K562 (cell line): Measurements from ENCODE around the gene ATP23. TPM values are rescaled to one million over a fixed set of nuclear protein-coding genes. Genes with fewer than 3 reads are reported as not detected.

ENCODE experiments used
- CHD4 ChIP-seq: fragments of 200-600 bp; sonication (generic); IDR thresholded peaks from 3 replicates; pipeline ENCODE4 v1.6.1; 2012; ENCODE audit warnings: low read depth, mild to moderate bottlenecking, mixed read lengths, low read length, inconsistent platforms; ENCODE audit not compliant: insufficient read depth, insufficient replicate concordance, poor library complexity, severe bottlenecking
- EGR1 ChIP-seq: fragments of 450-650 bp; conservative IDR thresholded peaks from 2 replicates; pipeline ENCODE4 v1.6.1; 2017; ENCODE audit warnings: mild to moderate bottlenecking
- FOXM1 ChIP-seq, 2 experiments: fragments of 450-650 bp in 1 of 2; sonication (generic) in 1 of 2; formaldehyde crosslinking in 1 of 2; IDR thresholded peaks; 2 replicates each; pipeline versions ENCODE4 v1.6.1 to v1.9.0; 2017 to 2022; ENCODE audit warnings: low read depth in 2 of 2, mild to moderate bottlenecking in 2 of 2, missing genetic modification reagents in 1 of 2, moderate library complexity in 1 of 2
- GABPA ChIP-seq: fragments of 200-800 bp; sonication (Bioruptor generic); conservative IDR thresholded peaks from 2 replicates; pipeline ENCODE4 v1.6.1; 2016; ENCODE audit warnings: low read depth, missing genetic modification characterization, missing compliant biosample characterization
- KAT2B ChIP-seq: IDR thresholded peaks from one replicate; pipeline ENCODE4 v1.6.1; 2012; ENCODE audit warnings: low read depth, mild to moderate bottlenecking, control low read depth, inconsistent platforms, low read length, moderate library complexity
- LEF1 ChIP-seq: fragments of 450-650 bp; IDR thresholded peaks from 2 replicates; pipeline ENCODE4 v1.6.1; 2016; ENCODE audit warnings: mild to moderate bottlenecking
- MTA1 ChIP-seq: fragments of 450-650 bp; IDR thresholded peaks from 2 replicates; pipeline ENCODE4 v1.6.1; 2017; ENCODE audit warnings: borderline replicate concordance
- NR3C1 ChIP-seq: sonication (generic); formaldehyde crosslinking; IDR thresholded peaks from 2 replicates; pipeline ENCODE4 v1.8.1; 2022; ENCODE audit warnings: missing genetic modification reagents
- SIX5 ChIP-seq, 2 experiments: IDR thresholded peaks; 2 replicates each; pipeline ENCODE4 v1.6.1; 2011; ENCODE audit warnings: low read length in 2 of 2, borderline replicate concordance in 1 of 2, low read depth in 1 of 2, mild to moderate bottlenecking in 1 of 2, moderate library complexity in 1 of 2; ENCODE audit not compliant: insufficient read depth in 1 of 2
- TAF9B ChIP-seq: fragments of 450-650 bp; IDR thresholded peaks from 2 replicates; pipeline ENCODE4 v1.6.1; 2018; ENCODE audit warnings: mild to moderate bottlenecking; ENCODE audit not compliant: partially characterized antibody
- TCF3 ChIP-seq: sonication (generic); formaldehyde crosslinking; IDR thresholded peaks from 2 replicates; pipeline ENCODE4 v1.4.0; 2020; ENCODE audit warnings: mild to moderate bottlenecking, missing genetic modification reagents
- ZNF134 ChIP-seq: fragments of 250-450 bp; sonication (Bioruptor Pico); conservative IDR thresholded peaks from 2 replicates; pipeline ENCODE4 v1.4.0; 2020
- ZNF24 ChIP-seq: fragments of 450-650 bp; IDR thresholded peaks from 2 replicates; pipeline ENCODE4 v1.6.1; 2016
- polyA plus RNA-seq, 8 experiments: library from polyadenylated mRNA; depleted of rRNA in 4 of 8; stranded (reverse) in 5 of 8; unstranded in 3 of 8; fragments of >200 nt; fragmentation: Nextera tagmentation in 2 of 8; fragmentation: Illumina TruSeq in 1 of 8; extraction: Ambion mirVana in 2 of 8; extraction: Trizol in 1 of 8; gene quantifications; 2 replicates each; pipeline versions ENCODE4 v1.2.1 to v1.2.3, GENCODE V29; 2011 to 2014; ENCODE audit warnings: inconsistent platforms in 1 of 8, missing spikeins in 1 of 8
- total RNA-seq, 7 experiments: library from RNA; depleted of rRNA in 6 of 7; stranded (reverse); fragments of >200 nt in 6 of 7; fragmentation: Illumina TruSeq in 2 of 7; extraction: Trizol in 2 of 7; gene quantifications; 2 replicates each; pipeline versions ENCODE4 v1.2.1 to v1.2.3, GENCODE V29; 2011 to 2021; ENCODE audit warnings: low replicate concordance in 1 of 7
- TF ChIP-seq, protein P1 (sequence below), 3 experiments: fragments of 200-800 bp in 1 of 3; fragments of 250-450 bp in 1 of 3; fragments of 450-650 bp in 1 of 3; sonication (Bioruptor Pico) in 1 of 3; sonication (Bioruptor generic) in 1 of 3; formaldehyde crosslinking in 1 of 3; IDR thresholded peaks; 2 replicates each; pipeline versions ENCODE4 v1.6.1 to v1.8.0; 2016 to 2022; ENCODE audit warnings: mild to moderate bottlenecking in 2 of 3, missing genetic modification characterization in 2 of 3, missing compliant biosample characterization in 1 of 3, moderate library complexity in 1 of 3
- TF ChIP-seq, protein P2 (sequence below), 2 experiments: fragments of 450-650 bp; IDR thresholded peaks; 2 replicates each; pipeline ENCODE4 v1.6.1; 2016
- TF ChIP-seq, protein P3 (sequence below): fragments of 450-650 bp; IDR thresholded peaks from 2 replicates; pipeline ENCODE4 v1.6.1; 2014; ENCODE audit warnings: low read depth, mild to moderate bottlenecking, moderate library complexity, borderline replicate concordance
- TF ChIP-seq, protein P4 (sequence below): fragments of 250-450 bp; sonication (Bioruptor Pico); IDR thresholded peaks from 2 replicates; pipeline ENCODE4 v1.5.0; 2020; ENCODE audit warnings: mild to moderate bottlenecking, borderline replicate concordance

ATP23 gene
- total and polyA plus RNA-seq, 9 of the 15 experiments (the other 6 are each of a cell fraction or from before 2014, with no cell fraction given): 8.3 to 53.7 (median 28.5) TPM

DNA sequence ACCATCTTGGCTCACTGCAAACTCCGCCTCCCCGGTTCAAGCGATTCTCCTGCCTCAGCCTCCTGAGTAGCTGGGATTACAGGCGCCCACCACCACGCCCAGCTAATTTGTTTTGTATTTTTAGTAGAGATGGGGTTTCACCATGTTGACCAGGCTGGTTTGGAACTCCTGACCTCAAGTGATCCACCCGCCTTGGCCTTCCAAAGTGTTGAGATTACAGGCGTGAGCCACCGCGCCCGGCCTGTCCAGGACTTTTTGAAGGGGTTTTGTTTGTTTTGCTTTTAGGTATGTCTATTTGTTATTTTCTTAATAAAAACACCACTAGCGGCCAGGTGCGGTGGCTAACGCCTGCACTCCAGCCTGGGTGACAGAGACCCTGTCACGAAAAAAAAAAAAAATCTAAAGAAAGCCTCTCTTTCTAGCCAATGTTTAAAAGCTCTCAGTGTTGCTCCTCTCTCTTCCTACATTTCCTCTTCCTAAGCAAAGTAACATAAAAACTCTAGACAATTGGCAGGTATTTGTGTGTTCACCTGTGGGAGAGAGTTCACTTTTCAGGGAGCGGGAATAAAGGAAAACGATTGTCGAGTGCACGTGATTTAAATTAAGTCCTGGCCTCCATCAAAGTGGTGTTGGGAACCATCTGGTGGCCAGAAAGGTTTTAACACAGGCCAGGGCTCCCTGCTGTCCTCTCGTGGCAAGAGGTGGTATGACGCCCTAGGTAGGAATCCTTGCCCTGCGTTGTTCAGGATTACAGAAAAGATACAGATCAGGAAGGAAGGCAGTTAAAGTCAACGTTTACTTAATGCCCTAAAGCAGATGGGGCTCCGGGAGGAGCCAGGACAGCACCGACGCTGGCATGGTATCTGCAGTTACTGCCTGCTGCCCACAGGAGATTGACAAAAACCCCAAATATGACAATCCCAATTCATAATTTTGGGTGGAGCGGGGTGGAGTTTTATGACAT, 36.2 kb upstream of the ATP23 start (continued):
- TF ChIP-seq, protein P1, sequence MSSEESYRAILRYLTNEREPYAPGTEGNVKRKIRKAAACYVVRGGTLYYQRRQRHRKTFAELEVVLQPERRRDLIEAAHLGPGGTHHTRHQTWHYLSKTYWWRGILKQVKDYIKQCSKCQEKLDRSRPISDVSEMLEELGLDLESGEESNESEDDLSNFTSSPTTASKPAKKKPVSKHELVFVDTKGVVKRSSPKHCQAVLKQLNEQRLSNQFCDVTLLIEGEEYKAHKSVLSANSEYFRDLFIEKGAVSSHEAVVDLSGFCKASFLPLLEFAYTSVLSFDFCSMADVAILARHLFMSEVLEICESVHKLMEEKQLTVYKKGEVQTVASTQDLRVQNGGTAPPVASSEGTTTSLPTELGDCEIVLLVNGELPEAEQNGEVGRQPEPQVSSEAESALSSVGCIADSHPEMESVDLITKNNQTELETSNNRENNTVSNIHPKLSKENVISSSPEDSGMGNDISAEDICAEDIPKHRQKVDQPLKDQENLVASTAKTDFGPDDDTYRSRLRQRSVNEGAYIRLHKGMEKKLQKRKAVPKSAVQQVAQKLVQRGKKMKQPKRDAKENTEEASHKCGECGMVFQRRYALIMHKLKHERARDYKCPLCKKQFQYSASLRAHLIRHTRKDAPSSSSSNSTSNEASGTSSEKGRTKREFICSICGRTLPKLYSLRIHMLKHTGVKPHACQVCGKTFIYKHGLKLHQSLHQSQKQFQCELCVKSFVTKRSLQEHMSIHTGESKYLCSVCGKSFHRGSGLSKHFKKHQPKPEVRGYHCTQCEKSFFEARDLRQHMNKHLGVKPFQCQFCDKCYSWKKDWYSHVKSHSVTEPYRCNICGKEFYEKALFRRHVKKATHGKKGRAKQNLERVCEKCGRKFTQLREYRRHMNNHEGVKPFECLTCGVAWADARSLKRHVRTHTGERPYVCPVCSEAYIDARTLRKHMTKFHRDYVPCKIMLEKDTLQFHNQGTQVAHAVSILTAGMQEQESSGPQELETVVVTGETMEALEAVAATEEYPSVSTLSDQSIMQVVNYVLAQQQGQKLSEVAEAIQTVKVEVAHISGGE (CRISPR knock-in tag; IDR thresholded peaks at IDR 0.05): 0 out of 6 replicates have a peak, but pooled peaks of 1 of the 3 experiments have one; percentile 29
- TF ChIP-seq ZNF134 (CRISPR knock-in tag): no peak
- 0 out of 2 replicates have a peak, but pooled peaks have one; percentile 7 for TF ChIP-seq EGR1
- no peak for TF ChIP-seq ZNF24
- peak; percentile 41; the same call in 1 of the 2 replicates for TF ChIP-seq FOXM1 (IDR thresholded peaks at IDR 0.05; ENCODE audit: low read depth)
- no peak for TF ChIP-seq FOXM1 (CRISPR knock-in tag; IDR thresholded peaks at IDR 0.05; ENCODE audit: low read depth)
- no peak; the same call in 1 of the 2 replicates for TF ChIP-seq LEF1
- TF ChIP-seq KAT2B: no peak
- peak; percentile 46 for TF ChIP-seq TCF3
- no peak for TF ChIP-seq TAF9B
- TF ChIP-seq SIX5 (IDR thresholded peaks at IDR 0.05; ENCODE audit: borderline replicate concordance in 1 of 2, insufficient read depth in 1 of 2, low read depth in 1 of 2, low read length in 2 of 2): no peak
- TF ChIP-seq CHD4: no peak
- TF ChIP-seq GABPA (tag): no peak
- TF ChIP-seq, protein P2, sequence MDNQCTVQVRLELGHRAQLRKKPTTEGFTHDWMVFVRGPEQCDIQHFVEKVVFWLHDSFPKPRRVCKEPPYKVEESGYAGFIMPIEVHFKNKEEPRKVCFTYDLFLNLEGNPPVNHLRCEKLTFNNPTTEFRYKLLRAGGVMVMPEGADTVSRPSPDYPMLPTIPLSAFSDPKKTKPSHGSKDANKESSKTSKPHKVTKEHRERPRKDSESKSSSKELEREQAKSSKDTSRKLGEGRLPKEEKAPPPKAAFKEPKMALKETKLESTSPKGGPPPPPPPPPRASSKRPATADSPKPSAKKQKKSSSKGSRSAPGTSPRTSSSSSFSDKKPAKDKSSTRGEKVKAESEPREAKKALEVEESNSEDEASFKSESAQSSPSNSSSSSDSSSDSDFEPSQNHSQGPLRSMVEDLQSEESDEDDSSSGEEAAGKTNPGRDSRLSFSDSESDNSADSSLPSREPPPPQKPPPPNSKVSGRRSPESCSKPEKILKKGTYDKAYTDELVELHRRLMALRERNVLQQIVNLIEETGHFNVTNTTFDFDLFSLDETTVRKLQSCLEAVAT (IDR thresholded peaks at IDR 0.05): peak in 1 of 2 experiments; percentile 98; a peak in 2 of 4 replicates
- no peak for TF ChIP-seq NR3C1
- no peak for TF ChIP-seq MTA1
- TF ChIP-seq, protein P3, sequence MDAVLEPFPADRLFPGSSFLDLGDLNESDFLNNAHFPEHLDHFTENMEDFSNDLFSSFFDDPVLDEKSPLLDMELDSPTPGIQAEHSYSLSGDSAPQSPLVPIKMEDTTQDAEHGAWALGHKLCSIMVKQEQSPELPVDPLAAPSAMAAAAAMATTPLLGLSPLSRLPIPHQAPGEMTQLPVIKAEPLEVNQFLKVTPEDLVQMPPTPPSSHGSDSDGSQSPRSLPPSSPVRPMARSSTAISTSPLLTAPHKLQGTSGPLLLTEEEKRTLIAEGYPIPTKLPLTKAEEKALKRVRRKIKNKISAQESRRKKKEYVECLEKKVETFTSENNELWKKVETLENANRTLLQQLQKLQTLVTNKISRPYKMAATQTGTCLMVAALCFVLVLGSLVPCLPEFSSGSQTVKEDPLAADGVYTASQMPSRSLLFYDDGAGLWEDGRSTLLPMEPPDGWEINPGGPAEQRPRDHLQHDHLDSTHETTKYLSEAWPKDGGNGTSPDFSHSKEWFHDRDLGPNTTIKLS: no peak
- TF ChIP-seq, protein P4, sequence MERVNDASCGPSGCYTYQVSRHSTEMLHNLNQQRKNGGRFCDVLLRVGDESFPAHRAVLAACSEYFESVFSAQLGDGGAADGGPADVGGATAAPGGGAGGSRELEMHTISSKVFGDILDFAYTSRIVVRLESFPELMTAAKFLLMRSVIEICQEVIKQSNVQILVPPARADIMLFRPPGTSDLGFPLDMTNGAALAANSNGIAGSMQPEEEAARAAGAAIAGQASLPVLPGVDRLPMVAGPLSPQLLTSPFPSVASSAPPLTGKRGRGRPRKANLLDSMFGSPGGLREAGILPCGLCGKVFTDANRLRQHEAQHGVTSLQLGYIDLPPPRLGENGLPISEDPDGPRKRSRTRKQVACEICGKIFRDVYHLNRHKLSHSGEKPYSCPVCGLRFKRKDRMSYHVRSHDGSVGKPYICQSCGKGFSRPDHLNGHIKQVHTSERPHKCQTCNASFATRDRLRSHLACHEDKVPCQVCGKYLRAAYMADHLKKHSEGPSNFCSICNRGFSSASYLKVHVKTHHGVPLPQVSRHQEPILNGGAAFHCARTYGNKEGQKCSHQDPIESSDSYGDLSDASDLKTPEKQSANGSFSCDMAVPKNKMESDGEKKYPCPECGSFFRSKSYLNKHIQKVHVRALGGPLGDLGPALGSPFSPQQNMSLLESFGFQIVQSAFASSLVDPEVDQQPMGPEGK (CRISPR knock-in tag): no peak
